HepG2 (cell line): ENCODE data around the gene BAHCC1. TPM values are rescaled to one million over a fixed set of nuclear protein-coding genes. Genes with fewer than 3 reads are reported as not detected.

Source experiments
- ATAC-seq: fragments of 200-7000 bp; cut with Tn5 transposase; 3 replicates; pipeline ENCODE4 v1.9.1; 2020; ENCODE audit warnings: mild to moderate bottlenecking, moderate library complexity
- BruUV-seq: library from RNA; stranded (reverse); fragments of 400-500 nt; replicated peaks from 2 replicates; lab custom pipeline; 2021; lab: Mats Ljungman, UMichigan
- CTCF ChIA-PET: fragments of 300-600 bp; formaldehyde crosslinking; extraction: SDS; loops from one replicate; lab custom pipeline; 2021; ENCODE audit warnings: low total read pairs, inconsistent platforms, low intra/inter-chr PET ratio; lab: Yijun Ruan, JAX
- POLR2A ChIA-PET: fragments of 350-600 bp; sonication (Branson Sonifier 250); formaldehyde crosslinking; loops from one replicate; lab custom pipeline; 2020; ENCODE audit warnings: antibody characterized with exemption, inconsistent platforms; lab: Yijun Ruan, JAX
- DNase-seq: peaks from one replicate; pipeline ENCODE4 v3.0.0-alpha.2; 2015; ENCODE audit warnings: low spot score
- FAIRE-seq: peaks from 3 replicates; lab custom pipeline; 2011; peaks lifted over from hg19 to GRCh38; lab: Jason Lieb, UNC
- H2AFZ ChIP-seq: one replicate; pipeline ENCODE4 v1.6.1; 2011; ENCODE audit warnings: low read length, inconsistent platforms
- H3K27ac ChIP-seq: fragments of 300-600 bp; 3 replicates; pipeline ENCODE4 v1.8.0; 2011; ENCODE audit warnings: mixed run types, mild to moderate bottlenecking, mixed read lengths, low read length, inconsistent platforms; ENCODE audit not compliant: insufficient read depth; ENCODE audit errors: extremely low read length
- H3K27me3 ChIP-seq, 2 experiments: fragments of 200-600 bp in 1 of 2; 2 replicates in 1 of 2; 3 replicates in 1 of 2; pipeline versions ENCODE4 v1.6.0 to v1.8.0; 2011; ENCODE audit warnings: low read length in 2 of 2, mild to moderate bottlenecking in 2 of 2, moderate library complexity in 2 of 2, inconsistent platforms in 1 of 2; ENCODE audit not compliant: insufficient read depth in 2 of 2, control insufficient read depth in 1 of 2
- H3K36me3 ChIP-seq, 2 experiments: fragments of 200-600 bp in 1 of 2; replicated peaks in 1 of 2; 2 replicates in 1 of 2; 3 replicates in 1 of 2; pipeline versions ENCODE4 v1.5.1 to v1.8.0; 2011; ENCODE audit warnings: low read length in 2 of 2, inconsistent platforms in 1 of 2; ENCODE audit not compliant: insufficient read depth in 2 of 2, control insufficient read depth in 1 of 2
- H3K4me1 ChIP-seq: 2 replicates; pipeline ENCODE4 v1.5.1; 2012; ENCODE audit warnings: low read length, inconsistent platforms; ENCODE audit not compliant: insufficient read depth
- H3K4me2 ChIP-seq: 2 replicates; pipeline ENCODE4 v1.6.0; 2011; ENCODE audit warnings: low read depth, low read length, inconsistent platforms
- H3K4me3 ChIP-seq, 3 experiments: fragments of 200-600 bp in 1 of 3; sonication (generic), shearing (Covaris generic) in 1 of 3; replicated peaks in 1 of 3; 2 replicates each; pipeline ENCODE4 v1.5.1; 2011 to 2016; ENCODE audit warnings: low read length in 3 of 3, inconsistent platforms in 2 of 3, low read depth in 2 of 3, mild to moderate bottlenecking in 2 of 3, control low read depth in 1 of 3, mixed read lengths in 1 of 3; ENCODE audit not compliant: insufficient read depth in 1 of 3
- H3K79me2 ChIP-seq: one replicate; pipeline ENCODE4 v1.6.1; 2011; ENCODE audit warnings: low read length, inconsistent platforms; ENCODE audit not compliant: insufficient read depth
- H3K9ac ChIP-seq: 2 replicates; pipeline ENCODE4 v1.6.0; 2011; ENCODE audit warnings: mild to moderate bottlenecking, low read depth, low read length, inconsistent platforms; ENCODE audit not compliant: insufficient read depth
- H3K9me3 ChIP-seq: 2 replicates; pipeline ENCODE4 v1.5.1; 2012; ENCODE audit warnings: mild to moderate bottlenecking, low read length
- H4K20me1 ChIP-seq: 2 replicates; pipeline ENCODE4 v1.6.0; 2011; ENCODE audit warnings: inconsistent platforms, mild to moderate bottlenecking, low read length, moderate library complexity; ENCODE audit not compliant: insufficient read depth
- CEBPG ChIP-seq: IDR thresholded peaks from 2 replicates; pipeline ENCODE4 v1.6.1; 2016
- CREM ChIP-seq, 2 experiments: sonication (generic) in 1 of 2; formaldehyde crosslinking in 1 of 2; IDR thresholded peaks; 2 replicates each; pipeline versions ENCODE4 v1.4.0 to v1.6.1; 2016 to 2020; ENCODE audit warnings: antibody characterized with exemption in 1 of 2, mild to moderate bottlenecking in 1 of 2, missing genetic modification reagents in 1 of 2
- FOXC1 ChIP-seq: sonication (generic); formaldehyde crosslinking; IDR thresholded peaks from 2 replicates; pipeline ENCODE4 v1.8.0; 2022; ENCODE audit warnings: mild to moderate bottlenecking, missing genetic modification reagents, borderline replicate concordance
- FOXM1 ChIP-seq: sonication (generic); formaldehyde crosslinking; IDR thresholded peaks from 2 replicates; pipeline ENCODE4 v1.5.0; 2020; ENCODE audit warnings: missing genetic modification reagents
- HMG20B ChIP-seq: conservative IDR thresholded peaks from 2 replicates; pipeline ENCODE4 v1.6.1; 2016; ENCODE audit warnings: missing genetic modification reagents, missing compliant biosample characterization
- KDM1A ChIP-seq: IDR thresholded peaks from 2 replicates; pipeline ENCODE4 v1.6.1; 2016; ENCODE audit warnings: missing compliant biosample characterization
- MXI1 ChIP-seq: IDR thresholded peaks from 3 replicates; pipeline ENCODE4 v1.6.1; 2012; ENCODE audit warnings: low read depth, low read length, inconsistent platforms, borderline replicate concordance
- PCBP1 ChIP-seq: fragments of 200-400 bp; formaldehyde crosslinking; IDR thresholded peaks from 2 replicates; pipeline ENCODE4 v1.6.1; 2017; ENCODE audit warnings: mild to moderate bottlenecking, low read depth, low read length, borderline replicate concordance
- ZMAT3 ChIP-seq: sonication (generic); formaldehyde crosslinking; conservative IDR thresholded peaks from 2 replicates; pipeline ENCODE4 v1.7.0; 2021; ENCODE audit warnings: missing genetic modification reagents
- ZNF101 ChIP-seq: sonication (generic); formaldehyde crosslinking; IDR thresholded peaks from 2 replicates; pipeline ENCODE4 v1.4.0; 2020; ENCODE audit warnings: mild to moderate bottlenecking, low read depth, missing genetic modification reagents, borderline replicate concordance
- WGBS: methylation state at CpG from one replicate; pipeline ENCODE4 v1.1.6; 2017; ENCODE audit warnings: low lambda C conversion rate; 5-methylcytosine and 5-hydroxymethylcytosine counted together
- in situ Hi-C: cut with HindIII; loops from 2 replicates; pipeline ENCODE4 v1.10.0; 2017; ENCODE audit warnings: low pct_unique_long_range_greater_than_20kb; ENCODE audit not compliant: extremely low pct_ligation_motif_present
- intact Hi-C: fragments of 100-400 bp; cut with micrococcal nuclease; formaldehyde crosslinking; loops from one replicate; pipeline ENCODE4 v1.10.0; 2022; ENCODE audit not compliant: unreplicated experiment
- polyA plus RNA-seq, 8 experiments: library from polyadenylated mRNA; depleted of rRNA in 3 of 8; stranded (reverse) in 7 of 8; unstranded in 1 of 8; fragments of >200 nt; fragmentation: Illumina TruSeq in 4 of 8; extraction: Trizol in 4 of 8; gene quantifications; 2 replicates each; pipeline versions ENCODE4 v1.2.1 to v1.2.3, GENCODE V29; 2011 to 2016; ENCODE audit warnings: low read depth in 4 of 8, missing spikeins in 1 of 8, mixed read lengths in 1 of 8; ENCODE audit not compliant: insufficient read depth in 1 of 8
- total RNA-seq, 5 experiments: library from RNA; depleted of rRNA; stranded (reverse); fragments of >200 nt; fragmentation: Illumina TruSeq; extraction: Trizol; gene quantifications; 2 replicates each; pipeline ENCODE4 v1.2.3, GENCODE V29; 2016; ENCODE audit warnings: low read depth in 1 of 5
- TF ChIP-seq, protein P1 (sequence below), 2 experiments: IDR thresholded peaks; 2 replicates each; pipeline ENCODE4 v1.6.1; 2011 to 2012; ENCODE audit warnings: low read length in 2 of 2, borderline replicate concordance in 1 of 2, low read depth in 1 of 2, mild to moderate bottlenecking in 1 of 2, moderate library complexity in 1 of 2
- TF ChIP-seq, protein P2 (sequence below): sonication (generic); formaldehyde crosslinking; IDR thresholded peaks from 2 replicates; pipeline ENCODE4 v1.4.0; 2020; ENCODE audit warnings: missing genetic modification reagents

Gene BAHCC1
- total and polyA plus RNA-seq, 2 of the 13 experiments (the other 11 are each of a cell fraction or from before 2014, with no cell fraction given), result 1.4 to 1.7 TPM

DNA sequence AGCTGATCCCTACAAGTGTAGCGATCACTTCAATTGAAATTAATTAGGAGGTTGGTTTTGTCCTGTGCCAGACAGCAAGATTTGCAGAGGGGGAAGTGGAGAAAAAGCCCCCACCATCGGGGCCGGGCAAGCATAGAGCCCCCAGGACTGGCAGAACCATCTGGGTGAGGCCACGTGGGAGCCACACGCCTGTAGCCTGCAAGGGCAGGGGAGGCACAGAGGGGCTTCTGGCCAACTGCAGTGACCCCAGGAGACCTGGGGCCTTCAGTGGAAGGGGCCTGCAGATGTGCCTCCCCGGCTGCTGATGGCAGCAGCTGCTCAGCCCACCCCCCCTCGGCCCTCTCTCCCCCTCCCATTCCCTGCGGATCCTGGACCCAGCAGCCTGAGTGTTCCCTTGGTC, 54.1 kb downstream of the BAHCC1 start:
- BruUV-seq, result no TSS peak
- CTCF ChIA-PET, result no interaction called here
- POLR2A ChIA-PET, result no interaction called here
- TF ChIP-seq, protein P1, sequence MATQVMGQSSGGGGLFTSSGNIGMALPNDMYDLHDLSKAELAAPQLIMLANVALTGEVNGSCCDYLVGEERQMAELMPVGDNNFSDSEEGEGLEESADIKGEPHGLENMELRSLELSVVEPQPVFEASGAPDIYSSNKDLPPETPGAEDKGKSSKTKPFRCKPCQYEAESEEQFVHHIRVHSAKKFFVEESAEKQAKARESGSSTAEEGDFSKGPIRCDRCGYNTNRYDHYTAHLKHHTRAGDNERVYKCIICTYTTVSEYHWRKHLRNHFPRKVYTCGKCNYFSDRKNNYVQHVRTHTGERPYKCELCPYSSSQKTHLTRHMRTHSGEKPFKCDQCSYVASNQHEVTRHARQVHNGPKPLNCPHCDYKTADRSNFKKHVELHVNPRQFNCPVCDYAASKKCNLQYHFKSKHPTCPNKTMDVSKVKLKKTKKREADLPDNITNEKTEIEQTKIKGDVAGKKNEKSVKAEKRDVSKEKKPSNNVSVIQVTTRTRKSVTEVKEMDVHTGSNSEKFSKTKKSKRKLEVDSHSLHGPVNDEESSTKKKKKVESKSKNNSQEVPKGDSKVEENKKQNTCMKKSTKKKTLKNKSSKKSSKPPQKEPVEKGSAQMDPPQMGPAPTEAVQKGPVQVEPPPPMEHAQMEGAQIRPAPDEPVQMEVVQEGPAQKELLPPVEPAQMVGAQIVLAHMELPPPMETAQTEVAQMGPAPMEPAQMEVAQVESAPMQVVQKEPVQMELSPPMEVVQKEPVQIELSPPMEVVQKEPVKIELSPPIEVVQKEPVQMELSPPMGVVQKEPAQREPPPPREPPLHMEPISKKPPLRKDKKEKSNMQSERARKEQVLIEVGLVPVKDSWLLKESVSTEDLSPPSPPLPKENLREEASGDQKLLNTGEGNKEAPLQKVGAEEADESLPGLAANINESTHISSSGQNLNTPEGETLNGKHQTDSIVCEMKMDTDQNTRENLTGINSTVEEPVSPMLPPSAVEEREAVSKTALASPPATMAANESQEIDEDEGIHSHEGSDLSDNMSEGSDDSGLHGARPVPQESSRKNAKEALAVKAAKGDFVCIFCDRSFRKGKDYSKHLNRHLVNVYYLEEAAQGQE (IDR thresholded peaks at IDR 0.05; ENCODE audit: borderline replicate concordance in 1 of 2, low read depth in 1 of 2, low read length in 2 of 2), result no peak
- TF ChIP-seq ZNF101 (CRISPR knock-in tag) (no peak), PCBP1 (no peak), CEBPG (CRISPR knock-in tag) (no peak), MXI1 (no peak), FOXM1 (CRISPR knock-in tag) (no peak), KDM1A (CRISPR knock-in tag) (no peak), ZMAT3 (no peak), FOXC1 (CRISPR knock-in tag) (no peak), CREM (IDR thresholded peaks at IDR 0.05) (no peak), CREM (CRISPR knock-in tag; IDR thresholded peaks at IDR 0.05) (no peak), HMG20B (CRISPR knock-in tag) (no peak)
- TF ChIP-seq, protein P2, sequence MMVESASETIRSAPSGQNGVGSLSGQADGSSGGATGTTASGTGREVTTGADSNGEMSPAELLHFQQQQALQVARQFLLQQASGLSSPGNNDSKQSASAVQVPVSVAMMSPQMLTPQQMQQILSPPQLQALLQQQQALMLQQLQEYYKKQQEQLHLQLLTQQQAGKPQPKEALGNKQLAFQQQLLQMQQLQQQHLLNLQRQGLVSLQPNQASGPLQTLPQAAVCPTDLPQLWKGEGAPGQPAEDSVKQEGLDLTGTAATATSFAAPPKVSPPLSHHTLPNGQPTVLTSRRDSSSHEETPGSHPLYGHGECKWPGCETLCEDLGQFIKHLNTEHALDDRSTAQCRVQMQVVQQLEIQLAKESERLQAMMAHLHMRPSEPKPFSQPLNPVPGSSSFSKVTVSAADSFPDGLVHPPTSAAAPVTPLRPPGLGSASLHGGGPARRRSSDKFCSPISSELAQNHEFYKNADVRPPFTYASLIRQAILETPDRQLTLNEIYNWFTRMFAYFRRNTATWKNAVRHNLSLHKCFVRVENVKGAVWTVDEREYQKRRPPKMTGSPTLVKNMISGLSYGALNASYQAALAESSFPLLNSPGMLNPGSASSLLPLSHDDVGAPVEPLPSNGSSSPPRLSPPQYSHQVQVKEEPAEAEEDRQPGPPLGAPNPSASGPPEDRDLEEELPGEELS (CRISPR knock-in tag), result no peak
- Histone ChIP-seq H3K9me3 (no peaks in the 10 kb centered on the region), H3K4me2 (no peak overlapping the region), H3K79me2 (no peaks in the 10 kb centered on the region), H3K9ac (no peak overlapping the region), H3K27ac (no peak overlapping the region), H3K4me3 (no peak overlapping the region), H3K27me3 (0 out of 5 replicates have a peak, but pooled peaks cover 0 to 2% of the 10 kb centered on the region in 2 experiments), H2AFZ (no peak overlapping the region), H3K36me3 (no peaks in the 10 kb centered on the region), H4K20me1 (no peaks in the 10 kb centered on the region), H3K4me1 (no peaks in the 10 kb centered on the region)
- no peak for ATAC-seq
- no peak for DNase-seq
- no peak for FAIRE-seq
- in situ Hi-C loops (no loop called here), intact Hi-C loops (no loop called here)
- WGBS, result 47% methylated on average over 5 of the region's 8 CpGs
